HG03439 (cell line): ENCODE measurements around the gene ZNF783.
"Not testable (repeated sequence)": the region's sequence is repeated elsewhere in the genome, so short reads cannot be mapped to it uniquely, and the experiment has no call there.

Source experiments
- ATAC-seq: cut with Tn5 transposase; IDR thresholded peaks from one replicate; pipeline ENCODE4 v1.9.1; 2021; ENCODE audit warnings: mild to moderate bottlenecking, moderate library complexity; ENCODE audit not compliant: unreplicated experiment

ZNF783 gene

GRCh38 chr7:149239345-149240143 is 22.5 kb upstream of the ZNF783 start, which contains the start of gene ZNF212:
Gene ZNF212 (plus strand): TSS chr7:149239651. CDS start chr7:149239779, 128 bp downstream.
- ATAC-seq = peak; percentile 99

DNA sequence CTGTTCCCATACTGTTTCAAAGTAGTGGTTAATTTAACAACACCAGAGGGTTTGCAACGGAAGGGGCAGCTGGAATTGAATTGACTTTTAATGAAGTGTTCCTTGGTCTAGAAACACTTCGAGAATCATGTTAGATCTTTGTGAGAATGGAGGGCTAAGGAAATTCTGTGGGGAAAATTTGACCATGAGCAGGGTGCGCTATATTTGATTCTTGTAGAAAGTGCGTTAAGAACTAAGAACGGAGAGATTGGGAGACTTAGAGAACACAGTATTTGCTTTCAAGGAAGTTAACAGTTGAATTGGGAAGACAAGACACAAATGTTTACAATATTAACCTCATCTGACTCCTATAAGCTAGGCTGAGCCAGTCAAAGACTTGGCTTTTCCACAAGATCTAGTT is 21.4 kb upstream of the ZNF783 start:
- no peak for ATAC-seq

DNA sequence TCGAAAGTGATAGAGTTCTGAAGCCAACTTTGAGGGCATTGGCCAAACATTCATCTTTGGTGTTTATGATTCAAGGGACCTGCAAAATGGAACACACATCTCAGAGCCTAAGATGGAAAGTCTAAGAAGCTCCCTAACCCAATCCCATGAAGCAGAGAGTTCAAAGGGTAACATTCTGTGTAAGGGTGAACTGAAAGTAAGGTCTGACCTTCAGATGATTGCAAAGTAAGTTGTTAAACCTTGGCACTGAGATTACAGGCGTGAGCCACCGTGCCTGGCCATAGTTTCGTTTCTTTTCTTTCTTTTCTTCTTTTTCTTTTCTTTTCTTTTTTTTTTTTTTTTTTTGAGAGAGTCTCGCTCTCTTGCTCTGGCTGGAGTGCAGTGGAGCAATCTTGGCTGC is 20.3 kb upstream of the ZNF783 start:
- no peak for ATAC-seq

DNA sequence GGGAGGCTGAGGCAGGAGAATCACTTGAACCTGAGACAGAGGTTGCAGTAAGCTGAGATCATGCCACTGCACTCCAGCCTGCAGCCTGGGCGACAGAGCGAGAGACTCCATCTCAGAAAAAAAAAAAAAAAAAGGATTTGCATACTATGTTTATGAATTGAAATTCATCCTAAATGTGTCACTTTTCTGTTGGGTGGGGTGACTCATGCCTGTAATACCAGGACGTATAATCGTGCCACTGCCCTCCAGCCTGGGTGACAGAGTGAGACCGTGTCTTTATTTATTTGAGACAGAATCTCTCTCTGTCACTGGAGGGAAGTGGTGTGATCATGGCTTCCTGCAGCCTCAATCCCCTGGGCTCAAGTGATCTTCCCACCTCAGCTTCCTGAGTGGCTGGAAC is 16.8 kb upstream of the ZNF783 start:
- peak; percentile 58 for ATAC-seq

GRCh38 chr7:149245744-149246143 is 16.3 kb upstream of the ZNF783 start:
- ATAC-seq = peak; percentile 32

GRCh38 chr7:149248777-149249176 is 13.2 kb upstream of the ZNF783 start:
- no peak for ATAC-seq

GRCh38 chr7:149250151-149250550 is 11.8 kb upstream of the ZNF783 start:
- ATAC-seq = not testable (repeated sequence)

DNA sequence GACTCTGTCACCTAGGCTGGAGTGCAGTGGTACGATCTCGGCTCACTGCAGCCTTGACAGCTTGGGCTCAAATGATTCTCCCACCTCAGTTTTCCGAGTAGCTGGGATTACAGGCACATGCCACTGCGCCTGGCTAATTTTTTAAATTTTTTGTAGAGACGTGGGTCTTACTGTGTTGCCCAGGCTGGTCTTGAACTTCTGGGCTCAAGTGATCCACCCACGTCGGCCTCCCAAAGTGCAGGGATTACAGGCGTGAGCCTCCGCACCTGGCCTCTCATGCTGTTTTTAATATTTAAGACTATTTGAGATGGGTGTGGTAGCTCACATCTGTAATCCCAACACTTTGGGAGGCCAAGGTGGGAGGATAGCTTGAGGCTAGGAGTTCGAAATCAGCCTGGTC is 10.5 kb upstream of the ZNF783 start:
- ATAC-seq = not testable (repeated sequence)

GRCh38 chr7:149252378-149252777 is 9.6 kb upstream of the ZNF783 start:
- no peak for ATAC-seq

DNA sequence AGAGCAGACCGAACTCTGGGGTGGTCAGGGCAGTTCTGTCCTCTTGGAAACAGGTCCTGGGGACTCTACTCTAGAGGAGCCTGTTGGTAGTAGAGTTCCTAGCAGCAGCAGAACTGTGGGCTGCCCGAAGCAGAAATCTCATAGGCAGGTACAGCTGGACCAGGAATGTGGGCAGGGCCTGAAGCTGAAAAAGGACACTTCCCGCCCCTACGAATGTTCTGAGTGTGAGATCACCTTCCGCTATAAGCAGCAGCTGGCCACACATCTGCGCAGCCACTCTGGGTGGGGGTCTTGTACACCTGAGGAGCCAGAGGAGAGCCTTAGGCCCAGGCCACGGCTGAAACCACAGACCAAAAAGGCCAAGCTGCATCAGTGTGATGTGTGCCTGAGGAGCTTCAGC is 8.3 kb upstream of the ZNF783 start:
- ATAC-seq = no peak

DNA sequence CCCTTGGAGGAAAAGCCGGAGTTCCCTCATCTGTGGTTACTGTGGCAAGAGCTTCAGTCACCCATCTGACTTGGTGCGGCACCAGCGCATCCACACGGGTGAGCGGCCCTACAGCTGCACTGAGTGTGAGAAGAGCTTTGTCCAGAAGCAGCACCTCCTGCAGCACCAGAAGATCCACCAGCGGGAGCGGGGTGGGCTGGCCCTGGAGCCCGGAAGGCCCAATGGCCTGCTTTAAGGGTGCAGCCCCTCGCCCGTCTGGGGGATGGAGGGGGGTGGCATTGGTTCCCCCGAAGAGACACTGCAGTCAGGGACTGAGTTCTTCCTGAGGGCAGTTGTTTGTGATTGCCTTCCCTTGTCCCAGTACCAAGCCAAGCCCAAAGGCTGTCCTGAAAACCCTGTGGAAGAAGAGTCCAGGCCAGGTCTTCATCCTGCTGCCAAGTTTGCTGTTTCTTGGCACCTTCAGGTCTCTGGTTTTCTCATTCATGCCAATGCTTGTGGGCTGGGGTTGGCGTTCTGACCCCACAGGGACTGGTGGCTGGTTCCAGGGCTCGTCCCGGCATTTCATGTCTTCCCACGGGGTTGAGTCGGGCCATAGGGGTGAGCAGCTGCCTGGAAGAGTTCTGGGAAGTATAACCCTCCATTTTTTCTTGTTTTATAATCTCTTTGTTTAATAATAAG is 7.7 kb upstream of the ZNF783 start:
- ATAC-seq = no peak

GRCh38 chr7:149255174-149255573 is 6.8 kb upstream of the ZNF783 start:
- no peak for ATAC-seq

DNA sequence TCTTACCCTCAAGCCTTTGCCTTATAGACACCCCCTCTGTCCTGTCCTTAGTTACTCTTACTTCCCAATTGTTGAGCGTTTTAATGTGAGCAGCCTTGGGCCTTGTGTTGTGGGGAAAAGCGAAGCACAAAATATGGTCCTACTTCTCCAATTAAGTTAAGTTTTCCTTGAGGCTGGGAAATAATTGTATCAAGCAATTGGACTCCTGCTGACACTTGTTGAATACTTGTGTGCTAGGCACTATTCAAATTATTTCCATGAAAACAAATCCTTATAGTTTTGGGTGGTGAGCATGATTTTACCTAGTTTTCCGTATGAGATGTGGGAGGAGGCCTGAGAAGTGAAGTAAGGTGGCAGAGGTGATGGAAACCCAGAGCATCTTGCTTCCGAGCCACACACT is 5.4 kb upstream of the ZNF783 start:
- ATAC-seq = no peak

DNA sequence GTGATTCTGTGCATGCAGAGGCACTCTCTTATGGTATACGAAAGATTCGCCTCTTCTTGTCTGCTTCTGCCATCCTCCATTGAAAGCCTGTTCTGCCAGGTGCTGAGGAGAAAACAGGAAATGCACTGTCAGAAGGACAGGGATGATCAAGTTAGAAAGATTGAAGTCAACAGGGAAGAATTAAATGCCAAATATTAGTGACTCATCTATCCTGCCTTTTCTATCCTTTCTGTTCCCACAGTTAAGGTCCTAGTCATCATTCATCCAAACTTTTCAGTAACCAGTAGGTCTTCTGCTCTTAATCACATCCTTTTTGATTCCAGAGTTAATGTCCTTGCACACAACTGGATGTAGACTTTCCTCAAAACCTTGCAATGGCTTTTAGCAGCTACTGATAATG is 4.8 kb upstream of the ZNF783 start:
- no peak for ATAC-seq

GRCh38 chr7:149261316-149261828 is 624 bp upstream of the ZNF783 start:
- ATAC-seq = no peak

DNA sequence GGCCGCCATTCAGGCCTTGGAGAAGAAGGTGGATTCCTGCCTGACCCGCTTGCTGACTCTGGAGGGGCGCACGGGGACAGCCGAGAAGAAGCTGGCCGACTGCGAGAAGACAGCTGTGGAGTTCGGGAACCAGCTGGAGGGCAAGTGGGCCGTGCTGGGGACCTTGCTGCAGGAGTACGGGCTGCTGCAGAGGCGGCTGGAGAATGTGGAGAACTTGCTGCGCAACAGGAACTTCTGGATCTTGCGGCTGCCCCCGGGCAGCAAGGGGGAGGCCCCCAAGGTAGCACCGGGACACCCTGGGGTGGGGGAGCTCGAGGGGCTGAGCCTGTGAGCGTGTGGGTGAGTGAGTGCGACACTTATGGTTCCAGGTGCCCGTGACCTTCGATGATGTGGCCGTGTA is 4.5 kb downstream of the ZNF783 start:
- ATAC-seq = no peak

DNA sequence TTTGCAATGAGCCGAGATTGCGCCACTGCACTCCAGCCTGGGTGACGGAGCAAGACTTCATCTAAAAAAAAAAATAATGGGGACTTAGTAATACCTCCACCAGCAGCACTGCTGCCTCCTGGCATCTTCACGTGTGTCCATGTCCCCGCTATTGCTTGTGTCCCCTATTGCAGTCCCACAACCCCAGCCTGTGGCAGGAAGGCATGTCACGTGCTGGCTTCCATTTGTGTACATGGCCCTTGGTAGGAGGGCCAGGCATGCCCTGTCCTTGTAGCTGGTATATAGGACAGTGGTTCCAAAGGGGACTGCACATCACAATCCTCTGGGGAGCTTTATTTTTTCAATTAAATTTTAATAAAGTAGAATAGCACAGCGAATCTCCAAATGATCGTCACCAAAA is 5.7 kb downstream of the ZNF783 start:
- ATAC-seq = no peak

GRCh38 chr7:149274424-149274823 is 12.4 kb downstream of the ZNF783 start:
- ATAC-seq = not testable (repeated sequence)

DNA sequence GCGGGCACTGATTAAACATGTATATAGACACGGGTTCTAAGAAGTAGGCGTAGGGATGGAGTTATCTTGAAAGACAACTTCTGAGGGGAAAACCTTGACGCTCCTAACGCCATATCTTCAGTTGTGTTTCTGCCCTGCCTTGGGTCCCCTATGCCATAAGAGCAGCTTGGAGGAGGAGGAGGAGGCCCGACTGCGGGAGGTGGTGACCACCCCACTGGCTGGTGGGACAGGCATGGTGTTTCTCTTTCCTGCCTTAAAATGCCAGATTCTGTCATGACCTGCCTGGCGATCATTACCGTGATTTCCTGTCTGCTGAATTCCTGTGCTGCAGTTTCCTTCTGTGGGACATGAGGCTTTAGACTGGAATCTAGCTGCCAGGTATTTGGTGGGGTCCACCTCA is 15.9 kb downstream of the ZNF783 start:
- no peak for ATAC-seq

DNA sequence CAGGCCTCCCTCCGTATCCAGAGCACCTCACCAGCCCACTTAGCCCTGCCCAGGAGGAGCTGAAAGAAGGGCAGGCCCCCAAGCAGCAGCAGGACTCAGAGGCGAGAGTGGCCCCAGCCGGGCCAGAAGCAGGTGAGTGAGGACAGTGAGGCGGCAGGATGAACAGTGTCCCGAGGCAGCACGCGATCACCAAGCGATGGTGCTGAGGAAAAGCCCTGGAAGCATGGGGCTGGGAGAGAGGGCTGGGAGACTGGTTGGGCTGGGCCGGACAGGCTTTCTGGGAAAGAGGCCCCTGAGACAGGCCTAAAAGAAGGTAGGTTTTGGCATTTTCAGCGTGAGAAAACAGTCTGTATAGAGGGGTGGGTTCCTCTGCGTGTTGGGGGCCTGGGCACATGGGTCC is 16.4 kb downstream of the ZNF783 start:
- ATAC-seq = no peak

DNA sequence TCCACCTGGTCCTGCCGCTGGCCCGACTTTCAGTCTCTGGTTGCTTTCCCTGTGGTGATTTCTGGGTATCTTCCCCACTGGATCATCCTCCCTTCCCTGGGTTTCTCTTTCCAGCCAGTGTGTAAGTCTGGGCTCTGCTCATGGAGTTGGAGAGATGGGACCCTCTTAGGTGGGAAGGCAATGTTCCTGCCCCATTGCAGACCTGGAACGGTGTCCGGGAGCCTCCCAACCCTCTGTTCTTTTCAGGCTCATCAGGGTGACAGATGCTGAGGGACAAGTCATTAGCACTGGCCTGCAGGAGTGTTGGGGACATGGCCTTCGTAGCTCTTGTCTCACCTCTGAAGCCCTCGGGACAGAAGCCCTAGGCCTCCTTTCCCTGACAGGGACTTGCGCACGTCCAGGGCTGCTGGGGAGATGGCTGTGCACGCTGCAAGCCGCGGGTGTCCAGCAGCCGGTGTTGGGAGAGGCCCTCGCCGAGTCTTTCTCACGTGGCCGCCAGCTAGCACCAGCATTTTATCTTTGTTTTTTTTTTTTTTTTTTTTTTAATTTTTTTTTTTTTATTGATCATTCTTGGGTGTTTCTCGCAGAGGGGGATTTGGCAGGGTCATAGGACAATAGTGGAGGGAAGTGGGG is 17.2 kb downstream of the ZNF783 start:
- ATAC-seq = no peak

GRCh38 chr7:149280151-149280550 is 18.2 kb downstream of the ZNF783 start:
- no peak for ATAC-seq
